HUDEP-2 (cell line): ENCODE measurements around the gene EDC3.
"Not testable (repeated sequence)": the region's sequence is repeated elsewhere in the genome, so short reads cannot be mapped to it uniquely, and the experiment has no call there.

ENCODE experiments used
- DNase-seq, 76 experiments: peaks; one replicate each; lab custom pipeline; 2025; ENCODE audit not compliant: unreplicated experiment in 76 of 76; lab: John Stamatoyannopoulos, UW

The EDC3 gene

GRCh38 chr15:74695597-74696397, at the start of gene EDC3:
EDC3 (minus strand) TSS chr15:74696024; CDS start chr15:74675124, 20,900 bp downstream.
- peak in 73 of 76 experiments; percentile 8 to 83 (median 61) for DNase-seq

GRCh38 chr15:74742422-74742821, 46.6 kb upstream of the EDC3 start:
- DNase-seq = no peak

- DNase-seq = not testable (repeated sequence)
These were observed 42.4 kb upstream of the EDC3 start for GRCh38 chr15:74738239-74738638.

GRCh38 chr15:74735305-74735704, 39.5 kb upstream of the EDC3 start:
- no peak for DNase-seq

- no peak for DNase-seq
These were observed 37.4 kb upstream of the EDC3 start for GRCh38 chr15:74733269-74733668.

GRCh38 chr15:74732846-74733245, 37.0 kb upstream of the EDC3 start:
- DNase-seq = no peak

GRCh38 chr15:74730619-74731316, 34.9 kb upstream of the EDC3 start:
- DNase-seq = no peak

GRCh38 chr15:74729372-74729771, 33.5 kb upstream of the EDC3 start:
- not testable (repeated sequence) for DNase-seq

- not testable (repeated sequence) for DNase-seq
These were observed 32.9 kb upstream of the EDC3 start for GRCh38 chr15:74728699-74729098.

- DNase-seq = no peak
These were observed 31.9 kb upstream of the EDC3 start for GRCh38 chr15:74727727-74728126.

GRCh38 chr15:74726774-74727164, 30.9 kb upstream of the EDC3 start:
- no peak for DNase-seq

GRCh38 chr15:74725845-74726773, 30.3 kb upstream of the EDC3 start:
- DNase-seq = peak in 1 of 76 experiments; percentile 19

GRCh38 chr15:74725225-74725774, 29.5 kb upstream of the EDC3 start, which contains the start of gene CYP1A1:
CYP1A1 (minus strand) TSS chr15:74725528; CDS start chr15:74723097, 2,431 bp downstream.
- DNase-seq = no peak

- DNase-seq = no peak
These were observed 28.9 kb upstream of the EDC3 start for GRCh38 chr15:74724570-74725224.

- DNase-seq = no peak
These were observed 28.0 kb upstream of the EDC3 start for GRCh38 chr15:74723754-74724334.

- no peak for DNase-seq
These were observed 27.4 kb upstream of the EDC3 start for GRCh38 chr15:74723187-74723586.

GRCh38 chr15:74722591-74722990, 26.8 kb upstream of the EDC3 start:
- no peak for DNase-seq

- no peak for DNase-seq
These were observed 20.8 kb upstream of the EDC3 start for GRCh38 chr15:74716651-74717050.

GRCh38 chr15:74712311-74712710, 16.5 kb upstream of the EDC3 start:
- no peak for DNase-seq
